ENCODE measurements around the gene OR2AJ1.

Gene OR2AJ1

DNA sequence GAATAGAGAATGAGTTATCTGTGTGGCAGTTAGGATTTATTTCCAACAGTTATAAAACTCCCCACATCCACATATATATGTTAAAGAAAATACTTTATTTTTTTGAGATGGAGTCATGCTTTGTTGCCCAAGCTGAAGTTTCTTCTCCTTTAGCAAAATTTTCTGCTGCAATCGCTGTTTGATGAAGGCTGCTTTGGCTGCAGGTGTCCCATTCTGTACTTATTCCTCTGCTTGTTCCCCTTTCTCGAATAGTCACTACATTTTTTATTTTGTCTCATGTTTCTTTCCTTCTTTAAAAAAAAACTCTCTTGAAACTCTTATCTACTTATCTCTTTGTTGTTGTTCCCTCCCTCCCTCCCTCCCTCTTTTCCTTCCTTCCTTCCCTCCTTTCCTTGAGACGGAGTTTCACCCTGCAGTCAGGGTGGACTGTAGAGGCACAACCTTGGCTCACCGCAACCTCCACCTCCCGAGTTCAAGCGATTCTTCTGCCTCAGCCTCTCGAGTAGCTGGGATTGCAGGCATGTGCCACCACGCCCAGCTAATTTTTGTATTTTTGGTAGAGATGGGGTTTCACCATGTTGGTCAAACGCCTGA lies 18.7 kb upstream of the OR2AJ1 start:
- TF ChIP-seq, protein P1, sequence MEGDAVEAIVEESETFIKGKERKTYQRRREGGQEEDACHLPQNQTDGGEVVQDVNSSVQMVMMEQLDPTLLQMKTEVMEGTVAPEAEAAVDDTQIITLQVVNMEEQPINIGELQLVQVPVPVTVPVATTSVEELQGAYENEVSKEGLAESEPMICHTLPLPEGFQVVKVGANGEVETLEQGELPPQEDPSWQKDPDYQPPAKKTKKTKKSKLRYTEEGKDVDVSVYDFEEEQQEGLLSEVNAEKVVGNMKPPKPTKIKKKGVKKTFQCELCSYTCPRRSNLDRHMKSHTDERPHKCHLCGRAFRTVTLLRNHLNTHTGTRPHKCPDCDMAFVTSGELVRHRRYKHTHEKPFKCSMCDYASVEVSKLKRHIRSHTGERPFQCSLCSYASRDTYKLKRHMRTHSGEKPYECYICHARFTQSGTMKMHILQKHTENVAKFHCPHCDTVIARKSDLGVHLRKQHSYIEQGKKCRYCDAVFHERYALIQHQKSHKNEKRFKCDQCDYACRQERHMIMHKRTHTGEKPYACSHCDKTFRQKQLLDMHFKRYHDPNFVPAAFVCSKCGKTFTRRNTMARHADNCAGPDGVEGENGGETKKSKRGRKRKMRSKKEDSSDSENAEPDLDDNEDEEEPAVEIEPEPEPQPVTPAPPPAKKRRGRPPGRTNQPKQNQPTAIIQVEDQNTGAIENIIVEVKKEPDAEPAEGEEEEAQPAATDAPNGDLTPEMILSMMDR (IDR thresholded peaks at IDR 0.05; ENCODE audit: borderline replicate concordance, insufficient read depth, low read depth, low read length) = no peak
- H3K4me3 ChIP-seq (ENCODE audit: low read depth, low read length) = no peak overlapping the region

DNA sequence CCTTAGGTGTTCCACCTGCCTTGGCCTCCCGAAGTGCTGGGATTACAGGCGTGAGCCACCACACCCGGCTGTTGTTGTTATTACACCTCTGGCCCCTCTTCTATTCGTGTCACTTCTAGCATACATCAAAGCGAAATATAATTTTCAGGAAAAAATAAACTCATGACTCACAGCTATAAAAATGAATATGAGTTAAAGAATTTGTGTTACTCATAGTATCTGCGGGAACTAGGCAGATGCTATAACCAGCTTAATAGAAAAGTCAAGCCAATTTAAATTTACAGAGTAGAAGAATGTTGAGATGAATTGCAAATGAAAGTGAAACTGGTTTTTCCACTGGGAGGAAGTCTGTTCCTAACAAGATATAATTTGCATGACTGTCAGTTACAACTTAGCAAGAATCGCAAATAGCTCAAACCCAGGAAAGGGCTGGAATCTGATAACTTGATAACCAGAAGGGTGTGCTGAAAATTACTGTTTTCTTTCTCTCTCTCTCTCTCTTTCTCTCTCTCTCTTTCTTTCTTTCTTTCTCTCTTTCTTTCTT lies 18.1 kb upstream of the OR2AJ1 start:
- H3K4me3 ChIP-seq (ENCODE audit: low read depth, low read length) = no peak overlapping the region
- TF ChIP-seq, protein P1 (IDR thresholded peaks at IDR 0.05; ENCODE audit: borderline replicate concordance, insufficient read depth, low read depth, low read length) = no peak

DNA sequence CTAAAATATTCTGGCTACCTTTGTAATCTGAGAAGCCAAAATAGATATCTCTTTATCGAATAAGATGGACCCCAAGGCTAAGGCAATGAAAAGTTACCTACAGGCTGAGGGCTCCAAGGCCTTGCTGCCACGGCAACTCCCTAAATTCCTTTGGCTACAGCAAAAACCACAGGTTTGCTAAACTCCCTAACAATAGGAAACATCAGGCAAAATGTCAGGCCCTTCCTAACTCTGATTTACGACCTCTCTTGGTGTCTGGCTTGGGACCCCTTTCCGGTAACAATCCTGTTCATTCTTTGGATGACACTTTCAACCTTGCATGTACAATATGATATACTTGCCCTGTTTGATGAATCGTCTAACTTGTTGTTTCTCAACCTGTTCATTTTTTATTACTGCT lies 15.9 kb upstream of the OR2AJ1 start:
- H3K4me3 ChIP-seq (ENCODE audit: low read depth, low read length) = no peak overlapping the region
- TF ChIP-seq, protein P1 (IDR thresholded peaks at IDR 0.05; ENCODE audit: borderline replicate concordance, insufficient read depth, low read depth, low read length) = no peak

DNA sequence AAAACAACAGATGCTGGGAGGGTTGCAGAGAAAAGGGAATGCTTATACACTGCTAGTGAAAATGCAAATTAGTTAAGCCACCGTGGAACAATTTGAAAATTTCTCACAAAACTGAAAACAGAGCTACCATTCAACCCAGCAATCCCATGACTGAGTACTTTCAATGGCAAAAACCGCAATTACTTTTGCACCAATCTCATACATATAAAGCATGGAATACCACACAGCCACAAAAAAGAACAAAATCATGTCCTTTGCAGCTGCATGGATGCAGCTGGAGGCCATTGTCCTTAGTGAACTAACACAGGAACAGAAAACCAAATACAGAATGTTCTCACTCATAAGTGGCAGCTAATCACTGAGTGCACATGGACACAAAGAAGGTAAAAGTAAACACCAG lies 10.9 kb upstream of the OR2AJ1 start:
- TF ChIP-seq, protein P1 (IDR thresholded peaks at IDR 0.05; ENCODE audit: borderline replicate concordance, insufficient read depth, low read depth, low read length) = no peak
- H3K4me3 ChIP-seq (ENCODE audit: low read depth, low read length) = no peak overlapping the region

DNA sequence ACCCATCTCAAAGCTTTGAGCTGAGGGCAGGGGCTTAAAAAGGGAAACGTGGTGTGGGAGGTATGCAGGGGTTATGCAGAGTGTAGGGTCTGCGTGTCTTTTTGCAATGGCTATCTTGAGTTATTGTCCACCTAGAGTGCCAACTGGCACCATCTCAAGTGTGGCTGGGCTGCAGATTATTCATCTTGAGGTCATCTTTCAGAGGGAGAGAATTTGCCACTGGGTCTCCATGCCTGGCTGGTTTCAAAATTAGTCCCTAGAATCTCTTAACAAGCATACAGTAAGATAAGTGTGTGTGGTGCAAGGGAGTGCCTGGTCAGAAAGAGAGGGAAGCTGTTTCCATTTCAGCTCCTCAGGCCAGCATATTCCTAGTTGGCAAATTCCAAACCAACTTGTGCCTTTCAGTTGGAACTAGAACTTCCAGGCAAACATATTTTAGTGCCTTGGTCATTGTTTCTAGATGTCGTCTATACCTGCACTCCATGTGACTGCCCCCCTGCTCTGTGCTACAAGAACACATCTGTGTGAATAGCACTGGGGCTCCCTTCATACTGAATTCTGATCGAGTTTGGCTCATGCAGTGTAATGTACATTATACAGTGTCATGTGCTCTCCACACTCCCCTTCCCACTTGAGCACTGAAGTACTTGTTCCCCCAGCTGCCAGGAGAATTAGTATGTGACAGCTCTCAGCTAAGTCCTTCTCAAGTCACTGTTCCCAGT lies 9.6 kb upstream of the OR2AJ1 start:
- H3K4me3 ChIP-seq (ENCODE audit: low read depth, low read length) = no peak overlapping the region
- TF ChIP-seq, protein P1 (IDR thresholded peaks at IDR 0.05; ENCODE audit: borderline replicate concordance, insufficient read depth, low read depth, low read length) = no peak

DNA sequence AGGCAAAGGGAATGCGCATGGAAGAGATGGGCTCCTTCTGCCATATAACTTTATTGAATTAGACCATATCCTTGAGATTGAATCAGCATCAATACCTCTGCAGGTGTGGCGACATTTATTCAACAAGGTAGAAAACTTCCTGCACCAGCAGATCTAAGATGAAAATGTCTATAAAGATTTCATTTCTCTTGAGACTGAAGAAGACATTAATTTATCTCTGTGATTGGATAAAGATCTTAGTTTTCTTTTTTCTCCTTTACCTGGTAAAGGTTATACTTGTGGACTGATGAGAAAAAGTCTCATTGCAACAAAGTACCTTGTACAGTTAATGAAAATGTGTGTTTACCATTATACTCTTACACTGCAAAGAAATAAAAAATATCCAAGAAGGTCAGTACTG lies 4.7 kb upstream of the OR2AJ1 start, which contains the start of gene OR2T8:
Gene OR2T8 (plus strand): TSS at position 301 of the 400 bp plus-strand sequence. CDS start 766 bp downstream, outside the sequence.
- H3K4me3 ChIP-seq (ENCODE audit: low read depth, low read length) = no peak within 1 kb of the TSS
- TF ChIP-seq, protein P1 (IDR thresholded peaks at IDR 0.05; ENCODE audit: borderline replicate concordance, insufficient read depth, low read depth, low read length) = no peak

DNA sequence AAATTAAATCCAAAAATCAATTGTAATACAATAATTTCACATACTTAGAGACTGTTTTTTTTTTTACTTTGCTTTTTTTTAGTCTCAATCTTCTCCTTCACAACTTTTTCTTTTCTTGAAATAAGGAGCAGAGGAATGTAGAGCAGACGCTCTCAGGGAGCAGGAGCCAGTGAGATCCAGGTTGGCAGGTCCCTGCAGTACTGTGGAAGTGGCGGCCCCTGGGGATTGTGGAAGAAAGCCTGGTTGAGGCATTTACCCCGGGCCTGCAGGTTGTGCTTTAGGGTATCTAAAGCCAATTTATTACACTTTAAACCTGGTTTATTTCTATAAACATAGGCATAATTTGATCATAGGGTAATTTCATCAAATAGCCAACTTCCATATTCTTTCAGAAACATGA lies 748 bp upstream of the OR2AJ1 start:
- TF ChIP-seq, protein P1 (IDR thresholded peaks at IDR 0.05; ENCODE audit: borderline replicate concordance, insufficient read depth, low read depth, low read length) = no peak

More for the DNA sequence above, 748 bp upstream of the OR2AJ1 start:
- H3K4me3 ChIP-seq (ENCODE audit: low read depth, low read length) = no peak overlapping the region
